ENCODE results near the gene PTPN14. TPM values are rescaled to one million over a fixed set of nuclear protein-coding genes. Genes with fewer than 3 reads are reported as not detected.
"Not testable (repeated sequence)": the region's sequence is repeated elsewhere in the genome, so short reads cannot be mapped to it uniquely, and the experiment has no call there.

The PTPN14 gene
- total and polyA plus RNA-seq, 2 of the 8 experiments (the other 6 are each of a cell fraction or from before 2014, with no cell fraction given), result 14.4 to 93.6 TPM

DNA sequence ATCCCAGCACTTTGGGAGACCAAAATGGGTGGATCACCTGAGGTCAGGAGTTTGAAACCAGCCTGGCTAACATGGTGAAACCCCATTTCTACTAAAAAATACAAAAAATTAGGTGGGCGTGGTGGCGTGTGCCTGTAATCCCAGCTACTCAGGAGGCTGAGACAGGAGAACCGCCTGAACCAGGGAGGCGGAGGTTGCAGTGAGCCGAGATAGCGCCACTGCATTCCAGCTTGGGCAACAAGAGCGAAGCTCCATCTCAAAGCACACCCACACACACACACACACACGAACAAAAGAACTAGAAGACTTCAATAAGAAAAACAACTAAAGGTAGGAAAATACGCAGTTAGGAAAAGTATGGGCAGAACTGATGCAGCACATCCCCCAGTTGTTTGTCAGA is 29.9 kb downstream of the PTPN14 start:
- H3K23ac ChIP-seq (ENCODE audit: insufficient read length); H3K14ac ChIP-seq (ENCODE audit: insufficient read length); FAIRE-seq; H2AFZ ChIP-seq (ENCODE audit: low read length); H3K4me3 ChIP-seq (ENCODE audit: extremely low read depth in 1 of 4, insufficient read depth in 2 of 4, low read depth in 3 of 4, low read length in 4 of 4); H2BK120ac ChIP-seq (replicated peaks; ENCODE audit: low read depth, low read length); H3K4me1 ChIP-seq (replicated peaks in 1 of 4; ENCODE audit: control insufficient read depth in 3 of 4, insufficient read depth in 4 of 4, low read length in 3 of 4); H2BK12ac ChIP-seq (ENCODE audit: low read depth, low read length); H3K4ac ChIP-seq (replicated peaks; ENCODE audit: insufficient read length, low read depth, low read length); H3K36me3 ChIP-seq (ENCODE audit: control insufficient read depth in 2 of 4, insufficient read depth in 4 of 4, low read length in 3 of 4); H2BK5ac ChIP-seq (ENCODE audit: low read depth, low read length); H2AK5ac ChIP-seq (ENCODE audit: low read depth, low read length); H4K91ac ChIP-seq (replicated peaks; ENCODE audit: insufficient read length, low read length); DNase-seq (ENCODE audit: low read depth in 1 of 2, low spot score in 2 of 2); H4K8ac ChIP-seq (ENCODE audit: extremely low read depth, insufficient read depth, low read length); H2BK15ac ChIP-seq (ENCODE audit: low read length); H4K5ac ChIP-seq (ENCODE audit: insufficient read length, low read depth, low read length); H3K27me3 ChIP-seq (replicated peaks in 1 of 4; ENCODE audit: control insufficient read depth in 3 of 4, extremely low read depth in 1 of 4, insufficient read depth in 3 of 4, low read length in 3 of 4); H3K9me3 ChIP-seq (ENCODE audit: insufficient read depth in 2 of 2, low read depth in 1 of 2, low read length in 1 of 2); H3K4me2 ChIP-seq (ENCODE audit: insufficient read depth in 1 of 2, low read depth in 2 of 2, low read length in 2 of 2); H3K9ac ChIP-seq (replicated peaks in 1 of 4; ENCODE audit: extremely low read depth in 1 of 4, low read depth in 3 of 4, low read length in 3 of 4); H2BK20ac ChIP-seq (ENCODE audit: low read length); H3K56ac ChIP-seq (replicated peaks; ENCODE audit: insufficient read length, low read depth, low read length); H3K27ac ChIP-seq (ENCODE audit: low read depth, low read length); H3K18ac ChIP-seq (ENCODE audit: extremely low read depth, low read length); H3K23me2 ChIP-seq (ENCODE audit: low read depth, low read length): not testable (repeated sequence)
- WGBS, 2 experiments (ENCODE audit: extremely low coverage in 1 of 2, insufficient coverage in 1 of 2, insufficient read length in 1 of 2, insufficient replicate concordance in 2 of 2, low coverage in 1 of 2, low lambda C conversion rate in 2 of 2, missing lambda C conversion rate in 1 of 2), result 95% methylated on average over 9 of the region's 9 CpGs; no CpG with 5 or more reads in 1 of the 2 experiments
- H4K20me1 ChIP-seq (replicated peaks in 1 of 2; ENCODE audit: control insufficient read depth in 1 of 2, insufficient read depth in 2 of 2, low read length in 2 of 2), result peaks cover 6 to 13% of the 10 kb centered on the region in 2 experiments
- POLR2A ChIA-PET (ENCODE audit: partially characterized antibody), result interaction anchor here (1.4 to 3.3 kb wide), 2 partner anchors 28 to 31 kb away, joined by 4 to 8 read pairs; no protein-coding TSS in a partner anchor
- H3K79me1 ChIP-seq (ENCODE audit: low read depth, low read length), result peaks cover 11% of the 10 kb centered on the region; the same call in 1 of the 2 replicates
- CTCF ChIA-PET (ENCODE audit: partially characterized antibody), result interaction anchor here (0.7 to 1.9 kb wide), 8 partner anchors 18 to 188 kb away, joined by 3 to 8 read pairs (median 4); no protein-coding TSS in a partner anchor
- H3K79me2 ChIP-seq (ENCODE audit: control insufficient read depth in 1 of 2, insufficient read depth in 2 of 2, low read length in 2 of 2), result peaks cover 0 to 82% of the 10 kb centered on the region in 2 experiments; a peak in 3 of 4 replicates
